A549 (cell line): ENCODE results near the gene NDUFA13. TPM values are rescaled to one million over a fixed set of nuclear protein-coding genes. Genes with fewer than 3 reads are reported as not detected.

Experiments used
- ATAC-seq, 2 experiments: fragments of 200-7000 bp in 1 of 2; fragments of >200 bp in 1 of 2; cut with Nextera tagmentation in 1 of 2; cut with Tn5 transposase in 1 of 2; 3 replicates each; pipeline versions ENCODE4 v1.8.0 to v1.9.1; 2018 to 2020; ENCODE audit warnings: mild to moderate bottlenecking in 1 of 2, moderate library complexity in 1 of 2
- CTCF ChIA-PET: fragments of 300-600 bp; sonication (Branson Sonifier 250); formaldehyde crosslinking; extraction: SDS; loops from one replicate; lab custom pipeline; 2021; ENCODE audit warnings: antibody characterized with exemption, inconsistent platforms; lab: Yijun Ruan, JAX
- POLR2A ChIA-PET: fragments of 350-600 bp; formaldehyde crosslinking; extraction: SDS; loops from one replicate; lab custom pipeline; 2021; ENCODE audit warnings: antibody characterized with exemption, inconsistent platforms; lab: Yijun Ruan, JAX
- DNase-seq, 2 experiments: peaks; one replicate each; pipeline versions ENCODE4 v3.0.0 to v3.0.0-alpha.2; 2011 to 2016; ENCODE audit warnings: low read depth in 1 of 2, low spot score in 1 of 2
- FAIRE-seq: peaks from 2 replicates; lab custom pipeline; 2011; peaks lifted over from hg19 to GRCh38; lab: Jason Lieb, UNC
- H3K27ac ChIP-seq, 2 experiments: fragments of >200 bp; sonication (Bioruptor Twin); formaldehyde crosslinking; 3 replicates each; pipeline ENCODE4 v1.5.1; 2016 to 2017
- H3K4me1 ChIP-seq: fragments of >200 bp; sonication (Bioruptor Twin); formaldehyde crosslinking; 3 replicates; pipeline ENCODE4 v1.6.1; 2016
- H3K4me2 ChIP-seq: fragments of >200 bp; sonication (Bioruptor Twin); formaldehyde crosslinking; 3 replicates; pipeline ENCODE4 v1.6.1; 2016
- H3K4me3 ChIP-seq: fragments of >200 bp; sonication (Bioruptor Twin); formaldehyde crosslinking; 3 replicates; pipeline ENCODE4 v1.5.1; 2016
- H3K9me3 ChIP-seq: fragments of >200 bp; sonication (Bioruptor Twin); formaldehyde crosslinking; 3 replicates; pipeline ENCODE4 v1.6.1; 2016
- CEBPB ChIP-seq, 2 experiments: fragments of >200 bp in 1 of 2; sonication (Bioruptor Twin) in 1 of 2; formaldehyde crosslinking in 1 of 2; IDR thresholded peaks; 2 replicates each; pipeline ENCODE4 v1.6.1; 2012 to 2016
- CTCF ChIP-seq: fragments of >200 bp; sonication (Bioruptor Twin); formaldehyde crosslinking; IDR thresholded peaks from 3 replicates; pipeline ENCODE4 v1.5.1; 2016
- E2F6 ChIP-seq: IDR thresholded peaks from 2 replicates; pipeline ENCODE4 v1.6.1; 2012; ENCODE audit warnings: low read depth, borderline replicate concordance
- JUN ChIP-seq, 2 experiments: fragments of >200 bp; sonication (Bioruptor Twin); formaldehyde crosslinking; IDR thresholded peaks; 2 replicates in 1 of 2; 3 replicates in 1 of 2; pipeline ENCODE4 v1.6.1; 2016 to 2017
- KDM5A ChIP-seq: fragments of 200-600 bp; sonication (generic); IDR thresholded peaks from 2 replicates; pipeline ENCODE4 v1.6.1; 2016; ENCODE audit warnings: antibody characterized with exemption, mild to moderate bottlenecking
- MAFK ChIP-seq: fragments of 450-650 bp; IDR thresholded peaks from 2 replicates; pipeline ENCODE4 v1.6.1; 2014; ENCODE audit not compliant: partially characterized antibody
- MAX ChIP-seq: IDR thresholded peaks from 2 replicates; pipeline ENCODE4 v1.6.1; 2012
- MAZ ChIP-seq: fragments of 150-350 bp; IDR thresholded peaks from 2 replicates; pipeline ENCODE4 v1.6.1; 2014; ENCODE audit warnings: antibody characterized with exemption, low read depth, low read length, borderline replicate concordance
- NPAS2 ChIP-seq: fragments of 250-450 bp; sonication (Bioruptor Pico); IDR thresholded peaks from 2 replicates; pipeline ENCODE4 v1.8.0; 2022; ENCODE audit warnings: mild to moderate bottlenecking, moderate library complexity, borderline replicate concordance
- PHF8 ChIP-seq: fragments of 200-600 bp; sonication (generic); IDR thresholded peaks from 2 replicates; pipeline ENCODE4 v1.6.1; 2016; ENCODE audit warnings: low read depth, mild to moderate bottlenecking, antibody characterized with exemption, moderate library complexity, borderline replicate concordance
- POLR2A ChIP-seq: IDR thresholded peaks from 2 replicates; pipeline ENCODE4 v1.6.1; 2012; ENCODE audit warnings: mild to moderate bottlenecking, low read length
- USF2 ChIP-seq: fragments of 450-650 bp; IDR thresholded peaks from 2 replicates; pipeline ENCODE4 v1.6.1; 2014; ENCODE audit warnings: antibody characterized with exemption
- WGBS: methylation state at CpG from one replicate; pipeline ENCODE4 v1.1.6; 2017; ENCODE audit errors: missing lambda C conversion rate; 5-methylcytosine and 5-hydroxymethylcytosine counted together
- polyA minus RNA-seq: library from RNA; depleted of rRNA, polyadenylated mRNA; stranded (reverse); fragments of >200 nt; gene quantifications from 2 replicates; pipeline ENCODE4 v1.2.3, GENCODE V29; 2011; rRNA and poly(A)+ RNA removed
- polyA plus RNA-seq, 4 experiments: library from polyadenylated mRNA; depleted of rRNA in 3 of 4; stranded (reverse); fragments of >200 nt; fragmentation: RNase III in 1 of 4; extraction: RNeasy Plus Mini Kit Qiagen cat#74134 plus additional on column Dnase treatment in 1 of 4; gene quantifications; 2 replicates in 3 of 4; 3 replicates in 1 of 4; pipeline ENCODE4 v1.2.3, GENCODE V29; 2011 to 2017
- TF ChIP-seq, protein P1 (sequence below): fragments of >200 bp; sonication (Bioruptor Twin); formaldehyde crosslinking; IDR thresholded peaks from 3 replicates; pipeline ENCODE4 v1.6.1; 2016

The NDUFA13 gene
- polyA plus RNA-seq (2011; rRNA removed) (147 and 197 TPM in 2 replicates), polyA plus RNA-seq (2017; fragmentation: RNase III; extraction: RNeasy Plus Mini Kit Qiagen cat#74134 plus additional on column Dnase treatment) (246 to 271 TPM (median 253 TPM) in 3 replicates), polyA minus RNA-seq (53.8 and 55.4 TPM in 2 replicates)
- polyA plus RNA-seq (2012; cell fraction: cytosol; rRNA removed), result 533 and 707 TPM in 2 replicates
- 251 and 317 TPM in 2 replicates for polyA plus RNA-seq (2012; cell fraction: nucleus; rRNA removed)

DNA sequence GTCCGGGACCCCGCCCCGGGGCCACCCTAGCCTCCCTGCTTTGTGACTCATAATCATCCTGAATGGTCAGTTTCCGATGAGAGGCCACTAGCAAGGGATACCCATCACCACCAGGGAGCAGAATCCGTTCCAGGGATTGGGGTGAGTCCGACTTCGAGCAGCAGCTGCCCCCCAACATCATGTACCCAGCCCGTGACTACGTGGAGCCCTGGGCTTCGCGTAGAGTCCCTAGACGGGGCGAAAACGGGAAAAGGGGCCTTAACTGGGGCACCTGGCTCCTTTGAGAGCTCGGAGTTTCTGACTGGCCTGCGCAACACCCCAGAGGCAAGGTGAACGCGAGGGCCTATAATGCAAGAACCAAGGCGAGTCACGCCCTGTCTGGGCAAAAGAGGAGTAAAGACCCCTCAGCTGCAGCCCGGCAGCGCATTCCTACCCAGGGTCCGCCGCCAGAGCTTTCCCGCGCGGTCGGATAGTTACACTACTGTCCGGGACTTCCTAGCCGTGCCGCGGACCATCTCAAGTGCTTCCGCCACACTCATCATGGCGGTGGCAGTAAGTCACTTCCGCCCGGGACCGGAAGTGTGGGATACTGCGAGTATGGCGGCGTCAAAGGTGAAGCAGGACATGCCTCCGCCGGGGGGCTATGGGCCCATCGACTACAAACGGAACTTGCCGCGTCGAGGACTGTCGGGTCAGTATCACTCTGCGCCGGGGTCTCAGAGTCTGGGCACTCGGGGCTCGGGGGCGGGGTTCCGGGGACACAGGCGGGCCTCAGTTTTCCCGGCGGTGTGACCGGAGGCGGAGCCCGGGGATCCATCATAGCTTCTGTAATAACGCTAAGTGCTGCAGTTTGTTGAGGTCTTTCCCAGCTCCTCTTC, at the start of gene NDUFA13:
Gene NDUFA13, plus strand, starts transcription at position 584 of the 878 bp plus-strand sequence. Its CDS starts 14 bp downstream, at position 598.
- ATAC-seq (peak; percentile 95 to 97), FAIRE-seq (no peak), DNase-seq (peak; percentile 78 to 93)
- peaks cover 8% of the 10 kb centered on the region; the same call in 2 of the 3 replicates for H3K4me1 ChIP-seq
- peak within 1 kb of the TSS; percentile 91 for H3K4me2 ChIP-seq
- no peaks in the 10 kb centered on the region for H3K9me3 ChIP-seq
- peak within 1 kb of the TSS; percentile 88 for H3K4me3 ChIP-seq
- ChIA-PET POLR2A (interaction anchor here (0.6 to 1.1 kb wide), 5 partner anchors 15 to 130 kb away, joined by 3 to 6 read pairs (median 5); partner anchors contain the start of gene GATAD2A), CTCF (interaction anchor here (0.5 to 2.0 kb wide), 5 partner anchors 14 to 129 kb away, joined by 3 to 7 read pairs (median 3); no protein-coding TSS in a partner anchor)
- 0% methylated on average over 12 of the region's 61 CpGs for WGBS
- 0 out of 4 replicates have a peak, but pooled peaks of 1 of the 2 experiments have one; percentile 5 for TF ChIP-seq CEBPB (IDR thresholded peaks at IDR 0.05)
- peak in 1 of 2 experiments; percentile 87; a peak in 3 of 5 replicates for TF ChIP-seq JUN (IDR thresholded peaks at IDR 0.05)
- peak; percentile 56; the same call in 1 of the 2 replicates for TF ChIP-seq PHF8
- TF ChIP-seq MAFK, result no peak
- 0 out of 2 replicates have a peak, but pooled peaks have one; percentile 4 for TF ChIP-seq KDM5A
- TF ChIP-seq MAX, result peak; percentile 83
- TF ChIP-seq USF2, result no peak
- peak; percentile 82 for TF ChIP-seq POLR2A
- TF ChIP-seq, protein P1, sequence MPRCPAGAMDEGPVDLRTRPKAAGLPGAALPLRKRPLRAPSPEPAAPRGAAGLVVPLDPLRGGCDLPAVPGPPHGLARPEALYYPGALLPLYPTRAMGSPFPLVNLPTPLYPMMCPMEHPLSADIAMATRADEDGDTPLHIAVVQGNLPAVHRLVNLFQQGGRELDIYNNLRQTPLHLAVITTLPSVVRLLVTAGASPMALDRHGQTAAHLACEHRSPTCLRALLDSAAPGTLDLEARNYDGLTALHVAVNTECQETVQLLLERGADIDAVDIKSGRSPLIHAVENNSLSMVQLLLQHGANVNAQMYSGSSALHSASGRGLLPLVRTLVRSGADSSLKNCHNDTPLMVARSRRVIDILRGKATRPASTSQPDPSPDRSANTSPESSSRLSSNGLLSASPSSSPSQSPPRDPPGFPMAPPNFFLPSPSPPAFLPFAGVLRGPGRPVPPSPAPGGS, result 0 out of 3 replicates have a peak, but pooled peaks have one; percentile 57
- TF ChIP-seq E2F6, result peak; percentile 76; the same call in 1 of the 2 replicates
- H3K27ac ChIP-seq, result peak within 1 kb of the TSS; percentile 85 to 96

- CTCF ChIA-PET, result interaction anchor here (1.3 kb wide), 1 partner anchor 22 kb away, joined by 6 read pairs; no protein-coding TSS in a partner anchor
- Histone ChIP-seq H3K4me1 (0 out of 3 replicates have a peak, but pooled peaks cover 3% of the 10 kb centered on the region), H3K4me2 (no peak overlapping the region), H3K27ac (no peak overlapping the region), H3K4me3 (no peak overlapping the region), H3K9me3 (peaks cover 19% of the 10 kb centered on the region; the same call in 2 of the 3 replicates)
- POLR2A ChIA-PET, result no interaction called here
- DNase-seq (peak in 1 of 2 experiments; percentile 34), ATAC-seq (no peak), FAIRE-seq (no peak)
- WGBS, result 88% methylated on average over 2 of the region's 2 CpGs
- TF ChIP-seq MAZ, result no peak
- no peak for TF ChIP-seq CTCF
- no peak for TF ChIP-seq NPAS2
These were observed 47.5 kb upstream of the NDUFA13 start for GRCh38 chr19:19468424-19469050.
